ENCODE measurements around the gene PRKACA. TPM values are rescaled to one million over a fixed set of nuclear protein-coding genes. Genes with fewer than 3 reads are reported as not detected.

Gene PRKACA
- total and polyA plus RNA-seq, 10 of the 15 experiments (the other 5 are each of a cell fraction or from before 2014, with no cell fraction given) = 0.53 to 68.5 (median 11.2) TPM

GRCh38 chr19:14081797-14082674 is 35.5 kb downstream of the PRKACA start (continued):
- TF ChIP-seq, protein P1, sequence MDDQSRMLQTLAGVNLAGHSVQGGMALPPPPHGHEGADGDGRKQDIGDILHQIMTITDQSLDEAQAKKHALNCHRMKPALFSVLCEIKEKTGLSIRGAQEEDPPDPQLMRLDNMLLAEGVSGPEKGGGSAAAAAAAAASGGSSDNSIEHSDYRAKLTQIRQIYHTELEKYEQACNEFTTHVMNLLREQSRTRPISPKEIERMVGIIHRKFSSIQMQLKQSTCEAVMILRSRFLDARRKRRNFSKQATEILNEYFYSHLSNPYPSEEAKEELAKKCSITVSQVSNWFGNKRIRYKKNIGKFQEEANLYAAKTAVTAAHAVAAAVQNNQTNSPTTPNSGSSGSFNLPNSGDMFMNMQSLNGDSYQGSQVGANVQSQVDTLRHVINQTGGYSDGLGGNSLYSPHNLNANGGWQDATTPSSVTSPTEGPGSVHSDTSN (IDR thresholded peaks at IDR 0.05; ENCODE audit: insufficient replicate concordance, low read depth, low read length) = peak; percentile 11
- TF ChIP-seq MEF2B (IDR thresholded peaks at IDR 0.05; ENCODE audit: partially characterized antibody, poor library complexity, severe bottlenecking) = peak; percentile 73
- no peak for TF ChIP-seq GABPA (IDR thresholded peaks at IDR 0.05; ENCODE audit: low read depth)
- TF ChIP-seq, protein P2, sequence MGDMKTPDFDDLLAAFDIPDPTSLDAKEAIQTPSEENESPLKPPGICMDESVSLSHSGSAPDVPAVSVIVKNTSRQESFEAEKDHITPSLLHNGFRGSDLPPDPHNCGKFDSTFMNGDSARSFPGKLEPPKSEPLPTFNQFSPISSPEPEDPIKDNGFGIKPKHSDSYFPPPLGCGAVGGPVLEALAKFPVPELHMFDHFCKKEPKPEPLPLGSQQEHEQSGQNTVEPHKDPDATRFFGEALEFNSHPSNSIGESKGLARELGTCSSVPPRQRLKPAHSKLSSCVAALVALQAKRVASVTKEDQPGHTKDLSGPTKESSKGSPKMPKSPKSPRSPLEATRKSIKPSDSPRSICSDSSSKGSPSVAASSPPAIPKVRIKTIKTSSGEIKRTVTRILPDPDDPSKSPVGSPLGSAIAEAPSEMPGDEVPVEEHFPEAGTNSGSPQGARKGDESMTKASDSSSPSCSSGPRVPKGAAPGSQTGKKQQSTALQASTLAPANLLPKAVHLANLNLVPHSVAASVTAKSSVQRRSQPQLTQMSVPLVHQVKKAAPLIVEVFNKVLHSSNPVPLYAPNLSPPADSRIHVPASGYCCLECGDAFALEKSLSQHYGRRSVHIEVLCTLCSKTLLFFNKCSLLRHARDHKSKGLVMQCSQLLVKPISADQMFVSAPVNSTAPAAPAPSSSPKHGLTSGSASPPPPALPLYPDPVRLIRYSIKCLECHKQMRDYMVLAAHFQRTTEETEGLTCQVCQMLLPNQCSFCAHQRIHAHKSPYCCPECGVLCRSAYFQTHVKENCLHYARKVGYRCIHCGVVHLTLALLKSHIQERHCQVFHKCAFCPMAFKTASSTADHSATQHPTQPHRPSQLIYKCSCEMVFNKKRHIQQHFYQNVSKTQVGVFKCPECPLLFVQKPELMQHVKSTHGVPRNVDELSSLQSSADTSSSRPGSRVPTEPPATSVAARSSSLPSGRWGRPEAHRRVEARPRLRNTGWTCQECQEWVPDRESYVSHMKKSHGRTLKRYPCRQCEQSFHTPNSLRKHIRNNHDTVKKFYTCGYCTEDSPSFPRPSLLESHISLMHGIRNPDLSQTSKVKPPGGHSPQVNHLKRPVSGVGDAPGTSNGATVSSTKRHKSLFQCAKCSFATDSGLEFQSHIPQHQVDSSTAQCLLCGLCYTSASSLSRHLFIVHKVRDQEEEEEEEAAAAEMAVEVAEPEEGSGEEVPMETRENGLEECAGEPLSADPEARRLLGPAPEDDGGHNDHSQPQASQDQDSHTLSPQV (IDR thresholded peaks at IDR 0.05) = no peak
- TF ChIP-seq WRNIP1 (IDR thresholded peaks at IDR 0.05; ENCODE audit: borderline replicate concordance, low read depth, low read length) = no peak
- TF ChIP-seq NR2F1 (conservative IDR thresholded peaks at IDR 0.05) = peak; percentile 72; the same call in 1 of the 2 replicates
- peak; percentile 54 for TF ChIP-seq POLR2A (IDR thresholded peaks at IDR 0.05; ENCODE audit: low read depth, low read length)
- peak; percentile 29 to 77; a peak in 2 of 4 replicates for TF ChIP-seq IKZF2 (IDR thresholded peaks at IDR 0.05)
- no peak for TF ChIP-seq STAT1 (conservative IDR thresholded peaks at IDR 0.05)
- TF ChIP-seq MXI1 (IDR thresholded peaks at IDR 0.05; ENCODE audit: low read depth, low read length) = no peak
- peak; percentile 73; the same call in 1 of the 2 replicates for TF ChIP-seq POLR2AphosphoS5 (IDR thresholded peaks at IDR 0.05; ENCODE audit: low read length)
- no peak for TF ChIP-seq KDM1A (IDR thresholded peaks at IDR 0.05; ENCODE audit: borderline replicate concordance)
- TF ChIP-seq SUZ12 (IDR thresholded peaks at IDR 0.05; ENCODE audit: unreplicated experiment) = no peak
- TF ChIP-seq, protein P3, sequence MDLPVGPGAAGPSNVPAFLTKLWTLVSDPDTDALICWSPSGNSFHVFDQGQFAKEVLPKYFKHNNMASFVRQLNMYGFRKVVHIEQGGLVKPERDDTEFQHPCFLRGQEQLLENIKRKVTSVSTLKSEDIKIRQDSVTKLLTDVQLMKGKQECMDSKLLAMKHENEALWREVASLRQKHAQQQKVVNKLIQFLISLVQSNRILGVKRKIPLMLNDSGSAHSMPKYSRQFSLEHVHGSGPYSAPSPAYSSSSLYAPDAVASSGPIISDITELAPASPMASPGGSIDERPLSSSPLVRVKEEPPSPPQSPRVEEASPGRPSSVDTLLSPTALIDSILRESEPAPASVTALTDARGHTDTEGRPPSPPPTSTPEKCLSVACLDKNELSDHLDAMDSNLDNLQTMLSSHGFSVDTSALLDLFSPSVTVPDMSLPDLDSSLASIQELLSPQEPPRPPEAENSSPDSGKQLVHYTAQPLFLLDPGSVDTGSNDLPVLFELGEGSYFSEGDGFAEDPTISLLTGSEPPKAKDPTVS (IDR thresholded peaks at IDR 0.05; ENCODE audit: low read depth, low read length) = no peak
- TF ChIP-seq CEBPZ (IDR thresholded peaks at IDR 0.05; ENCODE audit: low read depth, low read length) = no peak
- no peak for TF ChIP-seq RAD21 (IDR thresholded peaks at IDR 0.05; ENCODE audit: insufficient read depth, low read depth, low read length)
- TF ChIP-seq RUNX3 (IDR thresholded peaks at IDR 0.05; ENCODE audit: low read length) = peak; percentile 49; the same call in 1 of the 2 replicates
- 0 out of 2 replicates have a peak, but pooled peaks have one; percentile 7 for TF ChIP-seq PAX5 (IDR thresholded peaks at IDR 0.05; ENCODE audit: borderline replicate concordance, low read depth, low read length)

Measured in GM12878 (cell line).